Central memory CD8-positive, alpha-beta T cell (primary cell): Measurements from ENCODE around the gene AXIN2.
A peak's percentile ranks its signal among the peaks of the same experiment; 100 is the strongest.

ENCODE experiments used
- ATAC-seq: fragments of 150-1000 bp; cut with Tn5 transposase; replicated peaks from 2 replicates; pipeline ENCODE4 v1.10.0; 2022; ENCODE audit warnings: mild to moderate bottlenecking, moderate FRiP score, moderate number of reproducible peaks; ENCODE audit not compliant: poor library complexity, severe bottlenecking; ENCODE audit errors: extremely low read depth
- DNase-seq, 2 donors: peaks; one replicate each; pipeline ENCODE4 v3.0.0; 2021; ENCODE audit warnings: low spot score in 2 of 2
- H3K27ac Mint-ChIP-seq: one replicate; pipeline ENCODE4 v1.8.0; 2022; ENCODE audit warnings: low read depth, mild to moderate bottlenecking, moderate library complexity, mixed read lengths
- H3K27me3 Mint-ChIP-seq: one replicate; pipeline ENCODE4 v1.8.0; 2022; ENCODE audit warnings: mixed read lengths
- H3K36me3 Mint-ChIP-seq: one replicate; pipeline ENCODE4 v1.8.0; 2022; ENCODE audit warnings: mild to moderate bottlenecking, moderate library complexity, mixed read lengths; ENCODE audit not compliant: insufficient read depth
- H3K4me1 Mint-ChIP-seq: one replicate; pipeline ENCODE4 v1.8.0; 2022; ENCODE audit warnings: mixed read lengths
- H3K4me3 Mint-ChIP-seq: one replicate; pipeline ENCODE4 v1.8.0; 2022; ENCODE audit warnings: mild to moderate bottlenecking, moderate library complexity, mixed read lengths
- H3K9me3 Mint-ChIP-seq: one replicate; pipeline ENCODE4 v1.8.0; 2022; ENCODE audit warnings: mixed read lengths

The AXIN2 gene

GRCh38 chr17:65572186-65572580 is 10.7 kb upstream of the AXIN2 start:
- Mint-ChIP-seq H3K36me3 (peaks cover 2% of the 10 kb centered on the region), H3K9me3 (no peaks in the 10 kb centered on the region), H3K27ac (no peak overlapping the region), H3K4me1 (no peaks in the 10 kb centered on the region), H3K4me3 (no peak overlapping the region), H3K27me3 (peaks cover 42% of the 10 kb centered on the region)
- DNase-seq = no peak
- ATAC-seq = no peak

GRCh38 chr17:65568918-65569317 is 7.5 kb upstream of the AXIN2 start:
- H3K27me3 Mint-ChIP-seq = peaks cover 42% of the 10 kb centered on the region
- H3K4me1 Mint-ChIP-seq = no peaks in the 10 kb centered on the region
- no peak overlapping the region for H3K4me3 Mint-ChIP-seq
- H3K36me3 Mint-ChIP-seq = no peaks in the 10 kb centered on the region
- no peak overlapping the region for H3K27ac Mint-ChIP-seq
- ATAC-seq (no peak), DNase-seq (no peak)
- no peaks in the 10 kb centered on the region for H3K9me3 Mint-ChIP-seq

GRCh38 chr17:65567566-65567965 is 6.1 kb upstream of the AXIN2 start:
- ATAC-seq (no peak), DNase-seq (no peak)
- H3K27me3 Mint-ChIP-seq = peaks cover 34% of the 10 kb centered on the region
- no peaks in the 10 kb centered on the region for H3K4me1 Mint-ChIP-seq
- H3K27ac Mint-ChIP-seq = no peak overlapping the region
- H3K9me3 Mint-ChIP-seq = no peaks in the 10 kb centered on the region
- no peaks in the 10 kb centered on the region for H3K36me3 Mint-ChIP-seq
- no peak overlapping the region for H3K4me3 Mint-ChIP-seq

- Mint-ChIP-seq H3K36me3 (peaks cover 8% of the 10 kb centered on the region), H3K9me3 (no peaks in the 10 kb centered on the region), H3K4me3 (no peak overlapping the region), H3K27ac (no peak overlapping the region), H3K4me1 (peaks cover 10% of the 10 kb centered on the region), H3K27me3 (peaks cover 26% of the 10 kb centered on the region)
- no peak for ATAC-seq
- no peak for DNase-seq
These were observed 4.1 kb upstream of the AXIN2 start for GRCh38 chr17:65565559-65565958.

- no peak overlapping the region for H3K4me3 Mint-ChIP-seq
- peaks cover 8% of the 10 kb centered on the region for H3K36me3 Mint-ChIP-seq
- peaks cover 10% of the 10 kb centered on the region for H3K4me1 Mint-ChIP-seq
- peaks cover 21% of the 10 kb centered on the region for H3K27me3 Mint-ChIP-seq
- ATAC-seq (no peak), DNase-seq (no peak)
- H3K9me3 Mint-ChIP-seq = no peaks in the 10 kb centered on the region
- no peak overlapping the region for H3K27ac Mint-ChIP-seq
These were observed 3.3 kb upstream of the AXIN2 start for GRCh38 chr17:65564793-65565192.

- peak overlapping the region; percentile 25 for H3K27ac Mint-ChIP-seq
- ATAC-seq = no peak
These were observed 721 bp upstream of the AXIN2 start for GRCh38 chr17:65562206-65562531.

GRCh38 chr17:65560628-65561451 is 608 bp downstream of the AXIN2 start:
- H3K4me3 Mint-ChIP-seq = no peak overlapping the region
- peak; percentile 47 to 51 for DNase-seq
- H3K9me3 Mint-ChIP-seq = no peaks in the 10 kb centered on the region
- H3K27me3 Mint-ChIP-seq = no peaks in the 10 kb centered on the region
- ATAC-seq = peak; percentile 42
- H3K27ac Mint-ChIP-seq = peak overlapping the region; percentile 25
- H3K4me1 Mint-ChIP-seq = peaks cover 17% of the 10 kb centered on the region
- peaks cover 8% of the 10 kb centered on the region for H3K36me3 Mint-ChIP-seq

More at GRCh38 chr17:65562206-65562531, 721 bp upstream of the AXIN2 start:
- H3K4me1 Mint-ChIP-seq = peaks cover 17% of the 10 kb centered on the region
- no peaks in the 10 kb centered on the region for H3K27me3 Mint-ChIP-seq
- no peaks in the 10 kb centered on the region for H3K9me3 Mint-ChIP-seq
- DNase-seq = no peak
- no peak overlapping the region for H3K4me3 Mint-ChIP-seq
- H3K36me3 Mint-ChIP-seq = peaks cover 8% of the 10 kb centered on the region

- ATAC-seq = no peak
- no peak overlapping the region for H3K4me3 Mint-ChIP-seq
- H3K9me3 Mint-ChIP-seq = no peaks in the 10 kb centered on the region
- no peaks in the 10 kb centered on the region for H3K27me3 Mint-ChIP-seq
- peak overlapping the region; percentile 21 for H3K27ac Mint-ChIP-seq
- DNase-seq = no peak
- peaks cover 8% of the 10 kb centered on the region for H3K36me3 Mint-ChIP-seq
- peaks cover 17% of the 10 kb centered on the region for H3K4me1 Mint-ChIP-seq
These were observed 1.4 kb downstream of the AXIN2 start for GRCh38 chr17:65559804-65560627.

- DNase-seq (no peak), ATAC-seq (no peak)
- H3K27me3 Mint-ChIP-seq = no peaks in the 10 kb centered on the region
- no peak overlapping the region for H3K4me3 Mint-ChIP-seq
- H3K36me3 Mint-ChIP-seq = peaks cover 8% of the 10 kb centered on the region
- peak overlapping the region; percentile 21 for H3K27ac Mint-ChIP-seq
- no peaks in the 10 kb centered on the region for H3K9me3 Mint-ChIP-seq
- peaks cover 17% of the 10 kb centered on the region for H3K4me1 Mint-ChIP-seq
These were observed 2.0 kb downstream of the AXIN2 start for GRCh38 chr17:65559461-65559803.

GRCh38 chr17:65558683-65559460 is 2.6 kb downstream of the AXIN2 start:
- no peaks in the 10 kb centered on the region for H3K27me3 Mint-ChIP-seq
- peaks cover 22% of the 10 kb centered on the region for H3K4me1 Mint-ChIP-seq
- no peaks in the 10 kb centered on the region for H3K9me3 Mint-ChIP-seq
- H3K27ac Mint-ChIP-seq = peak overlapping the region; percentile 21
- ATAC-seq (no peak), DNase-seq (no peak)
- H3K4me3 Mint-ChIP-seq = no peak overlapping the region
- peaks cover 8% of the 10 kb centered on the region for H3K36me3 Mint-ChIP-seq

GRCh38 chr17:65558311-65558682 is 3.2 kb downstream of the AXIN2 start:
- no peak for DNase-seq
- Mint-ChIP-seq H3K27me3 (no peaks in the 10 kb centered on the region), H3K27ac (no peak overlapping the region), H3K9me3 (no peaks in the 10 kb centered on the region), H3K4me3 (no peak overlapping the region), H3K36me3 (peaks cover 8% of the 10 kb centered on the region), H3K4me1 (peaks cover 25% of the 10 kb centered on the region)
- no peak for ATAC-seq

- ATAC-seq (no peak), DNase-seq (no peak)
- no peak overlapping the region for H3K4me3 Mint-ChIP-seq
- H3K9me3 Mint-ChIP-seq = no peaks in the 10 kb centered on the region
- no peaks in the 10 kb centered on the region for H3K27me3 Mint-ChIP-seq
- H3K27ac Mint-ChIP-seq = no peak overlapping the region
- H3K4me1 Mint-ChIP-seq = peaks cover 28% of the 10 kb centered on the region
- H3K36me3 Mint-ChIP-seq = peaks cover 8% of the 10 kb centered on the region
These were observed 3.8 kb downstream of the AXIN2 start for GRCh38 chr17:65557349-65558310.
